ENCODE measurements around the gene SCFD2. TPM values are rescaled to one million over a fixed set of nuclear protein-coding genes. Genes with fewer than 3 reads are reported as not detected.

The SCFD2 gene
- total and polyA plus RNA-seq, 12 donors: 2.9 to 15.0 (median 9.7) TPM

DNA sequence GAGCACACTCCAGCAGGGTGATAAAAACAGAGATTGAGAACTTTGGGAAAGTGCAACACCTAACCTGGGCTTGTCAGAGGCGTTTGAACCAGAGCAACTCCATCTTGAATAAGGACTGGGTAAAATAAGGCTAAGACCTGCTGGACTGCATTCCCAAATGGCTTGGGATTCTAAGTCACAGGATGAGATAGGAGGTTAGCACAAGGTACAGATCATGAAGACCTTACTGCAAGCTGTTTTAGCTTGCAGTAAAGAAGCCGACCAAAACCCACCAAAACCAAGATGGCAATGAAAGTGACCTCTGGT lies 43.9 kb downstream of the SCFD2 start:
- Histone ChIP-seq H3K4me3 (peak overlapping the region in 1 of 10 donors; percentile 8), H3K4me1 (peaks cover 0 to 23% (median 17%) of the 10 kb centered on the region in 9 donors), H3K36me3 (no peaks in the 10 kb centered on the region), H3K9me3 (no peaks in the 10 kb centered on the region), H3K27me3 (no peaks in the 10 kb centered on the region), H3K27ac (peak overlapping the region in 7 of 10 donors; percentile 25 to 79 (median 61))
- DNase-seq (no peak), ATAC-seq (no peak)
- TF ChIP-seq, protein P1, sequence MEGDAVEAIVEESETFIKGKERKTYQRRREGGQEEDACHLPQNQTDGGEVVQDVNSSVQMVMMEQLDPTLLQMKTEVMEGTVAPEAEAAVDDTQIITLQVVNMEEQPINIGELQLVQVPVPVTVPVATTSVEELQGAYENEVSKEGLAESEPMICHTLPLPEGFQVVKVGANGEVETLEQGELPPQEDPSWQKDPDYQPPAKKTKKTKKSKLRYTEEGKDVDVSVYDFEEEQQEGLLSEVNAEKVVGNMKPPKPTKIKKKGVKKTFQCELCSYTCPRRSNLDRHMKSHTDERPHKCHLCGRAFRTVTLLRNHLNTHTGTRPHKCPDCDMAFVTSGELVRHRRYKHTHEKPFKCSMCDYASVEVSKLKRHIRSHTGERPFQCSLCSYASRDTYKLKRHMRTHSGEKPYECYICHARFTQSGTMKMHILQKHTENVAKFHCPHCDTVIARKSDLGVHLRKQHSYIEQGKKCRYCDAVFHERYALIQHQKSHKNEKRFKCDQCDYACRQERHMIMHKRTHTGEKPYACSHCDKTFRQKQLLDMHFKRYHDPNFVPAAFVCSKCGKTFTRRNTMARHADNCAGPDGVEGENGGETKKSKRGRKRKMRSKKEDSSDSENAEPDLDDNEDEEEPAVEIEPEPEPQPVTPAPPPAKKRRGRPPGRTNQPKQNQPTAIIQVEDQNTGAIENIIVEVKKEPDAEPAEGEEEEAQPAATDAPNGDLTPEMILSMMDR (IDR thresholded peaks at IDR 0.05): no peak
- 91 to 95% methylated on average over 2 of the region's 2 CpGs for WGBS, 2 donors
- intact Hi-C loops (cut with DNase I): no loop called here

DNA sequence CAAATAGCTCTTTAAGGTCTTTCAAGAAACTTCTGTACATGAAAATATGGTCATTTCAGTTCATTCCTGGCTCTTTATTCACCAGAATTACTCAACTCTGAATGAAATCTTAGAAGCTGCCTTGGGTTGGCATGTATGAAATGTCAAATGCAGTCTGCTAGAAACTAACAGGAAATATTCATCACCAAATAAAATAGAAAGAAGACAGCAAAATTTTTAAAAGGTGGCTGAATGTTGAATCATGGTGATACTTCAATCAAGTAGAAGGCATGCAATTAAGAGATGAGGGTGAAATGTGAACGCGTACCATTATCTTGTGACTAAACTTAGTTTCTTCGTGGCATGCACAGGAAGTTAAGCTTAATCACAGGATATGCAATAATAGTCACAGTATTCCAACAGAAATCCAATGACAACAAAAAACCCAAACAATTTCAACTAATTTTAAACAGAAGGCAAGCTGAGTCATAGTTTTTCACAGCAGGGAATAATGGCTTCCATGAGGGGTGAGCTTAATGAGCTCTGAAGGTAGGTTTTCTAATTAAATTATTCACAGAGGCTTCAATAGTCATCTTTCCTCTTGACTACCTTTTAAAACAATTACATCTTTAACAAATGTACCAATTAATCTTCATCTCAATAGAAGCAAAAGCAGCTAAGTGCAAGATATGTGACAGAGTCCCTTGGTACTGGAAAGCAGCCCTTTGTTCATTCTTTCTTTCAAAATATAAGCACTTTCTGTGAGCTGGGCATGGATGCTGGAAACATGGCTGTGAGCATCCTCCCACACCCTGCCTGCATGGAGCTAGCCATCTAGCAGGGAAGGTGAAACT lies 44.5 kb downstream of the SCFD2 start:
- Histone ChIP-seq H3K27ac (peak overlapping the region in 8 of 10 donors; percentile 1 to 79 (median 60)), H3K4me3 (peak overlapping the region in 7 of 10 donors; percentile 5 to 22 (median 7)), H3K4me1 (peaks cover 0 to 23% (median 17%) of the 10 kb centered on the region in 9 donors), H3K36me3 (no peaks in the 10 kb centered on the region), H3K9me3 (no peaks in the 10 kb centered on the region), H3K27me3 (no peaks in the 10 kb centered on the region)
- peak in 6 of 8 donors; percentile 46 to 89 (median 74) for ATAC-seq
- 4 to 14% methylated on average over 3 of the region's 3 CpGs for WGBS, 2 donors
- DNase-seq: no peak
- TF ChIP-seq, protein P1 (IDR thresholded peaks at IDR 0.05): no peak
- intact Hi-C loops (cut with DNase I): no loop called here

DNA sequence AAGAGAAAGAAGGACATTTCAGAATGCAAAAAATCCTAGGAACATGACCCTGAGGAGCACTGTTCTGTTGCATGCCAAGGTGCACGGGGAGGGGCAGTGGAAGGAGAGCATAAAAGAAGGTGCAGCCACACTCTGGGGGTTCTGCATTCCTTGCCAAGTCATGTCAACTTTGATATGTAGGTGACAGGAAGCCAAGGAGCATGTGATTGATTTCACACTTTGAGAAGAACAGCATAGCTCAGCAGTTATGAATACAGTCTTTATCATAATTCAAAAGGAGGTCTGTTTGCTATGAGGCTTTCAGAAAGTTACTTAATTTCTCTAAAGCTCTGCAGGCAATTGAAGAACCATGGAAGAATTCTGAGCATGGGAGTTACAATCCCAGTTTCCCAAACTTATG lies 50.6 kb downstream of the SCFD2 start:
- TF ChIP-seq, protein P1 (IDR thresholded peaks at IDR 0.05): no peak
- Histone ChIP-seq H3K4me1 (peaks cover 0 to under 1% (median 0%) of the 10 kb centered on the region in 9 donors), H3K4me3 (no peak overlapping the region), H3K36me3 (peaks cover 0 to 6% (median 0%) of the 10 kb centered on the region in 9 donors), H3K9me3 (no peaks in the 10 kb centered on the region), H3K27me3 (no peaks in the 10 kb centered on the region), H3K27ac (no peak overlapping the region)
- intact Hi-C loops (cut with DNase I): no loop called here
- DNase-seq (no peak), ATAC-seq (no peak)
- WGBS, 2 donors: 78 to 82% methylated on average over 1 of the region's 1 CpG

DNA sequence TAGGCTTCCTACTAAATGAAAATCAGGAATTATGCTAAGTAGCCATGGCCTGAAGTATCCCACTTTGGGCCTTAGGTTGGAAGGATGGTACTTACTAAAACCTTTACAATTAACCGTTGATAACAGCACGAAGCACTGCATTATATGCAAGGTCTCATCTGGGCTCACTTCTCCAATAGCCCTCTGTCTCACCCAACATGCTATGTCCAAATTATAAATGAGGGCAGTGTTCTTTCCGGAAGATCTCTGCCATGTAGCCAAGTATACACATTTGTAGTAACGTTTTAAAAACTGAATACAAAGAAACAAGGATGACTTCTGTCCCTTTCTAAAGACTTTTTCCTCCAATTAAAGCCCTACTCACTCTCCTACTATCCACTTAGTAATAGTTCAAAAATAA lies 51.6 kb downstream of the SCFD2 start:
- Histone ChIP-seq H3K27me3 (no peaks in the 10 kb centered on the region), H3K27ac (no peak overlapping the region), H3K4me1 (no peaks in the 10 kb centered on the region), H3K9me3 (no peaks in the 10 kb centered on the region), H3K36me3 (peaks cover 0 to 6% (median 0%) of the 10 kb centered on the region in 9 donors), H3K4me3 (no peak overlapping the region)
- 84 to 88% methylated on average over 4 of the region's 4 CpGs for WGBS, 2 donors
- TF ChIP-seq, protein P1 (IDR thresholded peaks at IDR 0.05): no peak
- ATAC-seq (no peak), DNase-seq (no peak)
- intact Hi-C loops (cut with DNase I): no loop called here

All from heart right ventricle (tissue), 16 donors.